ENCODE results near the gene AIG1.
A peak's percentile ranks its signal among the peaks of the same experiment; 100 is the strongest.
"Not testable (repeated sequence)": the region's sequence is repeated elsewhere in the genome, so short reads cannot be mapped to it uniquely, and the experiment has no call there.

The AIG1 gene

DNA sequence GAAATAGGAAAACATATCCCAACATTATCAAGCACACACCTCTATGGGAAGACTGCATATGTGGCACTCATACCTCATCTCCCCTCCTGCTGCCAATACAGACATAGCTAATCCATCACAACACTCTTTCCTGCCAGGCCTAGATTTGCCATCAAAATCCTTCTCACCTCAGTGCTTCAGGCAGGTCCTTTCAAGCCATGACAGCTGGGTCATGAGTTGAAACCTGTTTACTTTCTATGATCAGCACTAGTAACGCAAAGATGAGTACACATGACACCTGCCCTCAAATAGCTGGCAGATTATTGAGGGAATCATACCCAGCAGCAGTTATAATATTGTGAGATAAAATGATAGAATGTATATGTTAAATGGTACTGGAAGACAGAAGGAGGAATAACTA is 183.1 kb downstream of the AIG1 start:
- no peak for DNase-seq

DNA sequence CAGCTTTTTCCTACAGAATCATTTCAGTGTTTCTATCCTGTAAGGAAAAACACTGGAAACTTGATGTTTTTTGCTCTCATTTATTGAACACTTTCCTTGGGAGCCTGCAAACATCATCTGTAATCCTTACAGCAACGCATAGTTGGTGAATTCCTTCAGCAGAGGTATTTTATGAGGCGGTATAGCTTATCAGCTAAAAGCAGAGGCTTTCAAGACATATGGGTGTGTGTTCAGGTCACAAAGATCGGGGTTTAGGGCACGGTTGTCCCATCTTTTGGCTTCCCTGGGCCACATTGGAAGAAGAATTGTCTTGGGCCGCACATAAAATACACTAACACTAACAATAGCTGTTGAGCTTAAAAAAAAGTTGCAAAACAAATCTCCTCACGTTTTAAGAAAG is 185.0 kb downstream of the AIG1 start:
- no peak for DNase-seq

DNA sequence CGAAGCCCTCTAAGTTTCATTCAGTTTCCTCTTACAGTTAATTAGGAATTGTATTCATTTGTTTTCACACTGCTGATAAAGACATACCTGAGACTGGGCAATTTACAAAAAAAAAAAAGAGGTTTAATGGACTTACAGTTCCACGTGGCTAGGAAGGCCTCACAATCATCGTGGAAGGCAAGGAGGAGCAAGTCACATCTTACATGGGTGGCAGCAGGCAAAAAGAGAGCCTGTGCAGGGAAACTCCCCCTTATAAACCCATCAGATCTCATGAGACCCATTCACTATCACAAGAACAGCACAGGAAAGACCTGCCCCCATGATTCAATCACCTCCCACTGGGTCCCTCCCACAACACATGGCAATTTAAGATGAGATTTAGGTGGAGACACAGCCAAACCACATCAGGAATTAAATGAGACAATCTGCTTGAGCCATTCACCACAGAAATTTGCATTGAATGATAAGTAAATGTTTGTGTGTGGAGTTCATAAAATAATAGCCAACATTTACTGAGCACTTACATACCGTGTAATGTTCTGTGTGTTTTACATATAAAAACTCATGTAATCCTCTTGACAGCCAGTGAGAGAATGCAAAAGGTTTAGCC is 185.6 kb downstream of the AIG1 start:
- DNase-seq: not testable (repeated sequence)

DNA sequence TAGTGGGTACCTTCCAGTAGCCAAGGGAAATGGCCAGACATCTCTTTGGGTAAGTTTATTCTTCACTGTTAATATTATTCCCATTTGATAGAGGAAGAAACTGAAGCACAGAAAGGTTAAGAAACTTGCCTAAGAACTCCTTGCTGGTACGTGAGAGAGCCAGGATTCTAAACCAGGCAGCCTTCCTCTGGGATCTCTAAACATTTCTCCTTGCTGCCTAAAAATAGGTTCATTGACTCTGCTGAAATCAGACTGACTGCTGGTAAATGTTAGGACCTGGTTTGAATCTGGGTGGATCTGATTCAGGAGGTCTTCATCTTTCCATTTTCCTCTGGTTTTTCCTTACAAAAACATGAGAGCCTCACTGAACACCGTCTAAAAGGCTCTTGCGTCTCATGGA is 186.9 kb downstream of the AIG1 start:
- DNase-seq: no peak

DNA sequence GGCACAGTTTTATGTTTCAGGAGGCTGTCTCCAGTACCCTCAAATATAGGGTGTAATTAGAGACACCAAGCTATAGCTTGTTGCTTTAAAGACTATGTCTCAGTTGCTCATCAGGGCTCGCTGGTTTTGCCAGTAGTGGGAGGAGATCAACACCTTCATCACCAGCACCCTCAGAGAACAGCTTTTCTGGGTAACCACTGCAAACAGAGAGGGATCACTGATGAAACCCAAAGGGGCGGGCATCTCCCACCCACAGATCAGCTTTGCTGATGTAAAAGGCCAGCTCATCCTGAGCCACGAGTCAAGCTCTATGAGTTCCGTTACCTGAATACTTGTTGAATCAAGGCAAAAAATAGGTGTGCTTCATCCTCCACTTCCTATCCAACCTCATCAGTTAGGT is 187.7 kb downstream of the AIG1 start:
- no peak for DNase-seq

DNA sequence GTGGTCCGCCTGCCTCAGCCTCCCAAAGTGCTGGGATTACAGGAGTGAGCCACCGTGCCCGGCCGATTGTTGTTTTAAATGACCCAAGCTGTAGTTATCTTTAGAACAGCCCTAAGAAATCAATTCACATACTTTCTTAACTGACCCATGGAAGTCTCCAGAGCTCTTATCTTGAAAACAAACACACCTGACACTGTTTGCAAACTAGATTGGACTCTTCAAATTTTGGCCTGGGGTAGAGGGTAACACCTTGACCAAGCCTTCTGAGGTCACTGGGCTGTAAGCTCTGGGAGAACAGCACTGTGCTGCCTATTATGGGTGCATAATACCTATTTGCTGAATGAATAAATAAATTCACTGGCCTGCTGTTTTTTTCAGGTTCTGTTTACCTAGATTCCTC is 190.6 kb downstream of the AIG1 start:
- no peak for DNase-seq

DNA sequence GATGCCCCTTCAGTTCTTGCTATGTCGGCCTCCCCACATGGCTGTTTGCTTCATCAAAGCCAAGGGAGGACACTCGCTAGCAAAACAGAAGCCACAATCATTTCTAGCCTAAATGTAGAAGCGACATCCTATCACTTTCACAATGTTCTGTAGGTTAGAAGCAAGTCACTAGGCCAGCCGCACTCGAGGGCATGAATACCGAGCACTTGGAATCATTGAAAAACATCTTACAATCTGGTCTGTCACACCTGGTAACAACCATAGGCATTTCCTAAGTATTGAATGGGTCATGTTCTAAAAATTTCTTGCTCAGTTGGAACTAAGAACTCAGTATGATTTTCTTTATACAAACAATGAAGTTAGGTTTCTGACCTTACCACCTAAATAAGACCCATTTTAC is 192.3 kb downstream of the AIG1 start:
- DNase-seq: no peak

DNA sequence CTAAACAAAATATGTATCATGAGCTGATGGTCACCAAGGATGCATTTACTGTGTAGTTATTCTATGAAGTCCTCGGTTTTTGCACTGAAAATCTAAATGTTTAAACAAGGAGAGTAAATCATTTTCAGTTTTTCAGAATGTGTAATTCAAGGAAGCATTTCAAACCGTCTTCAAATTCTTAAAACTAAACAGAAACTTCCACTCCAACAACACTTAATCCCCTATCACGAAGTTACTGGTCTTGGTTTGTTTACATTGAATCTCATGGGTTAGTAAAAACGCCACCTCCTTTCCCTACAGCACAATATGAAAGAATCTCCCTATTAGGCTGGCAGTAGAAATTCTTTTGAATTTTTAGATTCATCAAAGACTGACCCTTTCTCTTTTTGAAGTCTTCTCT is 192.9 kb downstream of the AIG1 start:
- no peak for DNase-seq

DNA sequence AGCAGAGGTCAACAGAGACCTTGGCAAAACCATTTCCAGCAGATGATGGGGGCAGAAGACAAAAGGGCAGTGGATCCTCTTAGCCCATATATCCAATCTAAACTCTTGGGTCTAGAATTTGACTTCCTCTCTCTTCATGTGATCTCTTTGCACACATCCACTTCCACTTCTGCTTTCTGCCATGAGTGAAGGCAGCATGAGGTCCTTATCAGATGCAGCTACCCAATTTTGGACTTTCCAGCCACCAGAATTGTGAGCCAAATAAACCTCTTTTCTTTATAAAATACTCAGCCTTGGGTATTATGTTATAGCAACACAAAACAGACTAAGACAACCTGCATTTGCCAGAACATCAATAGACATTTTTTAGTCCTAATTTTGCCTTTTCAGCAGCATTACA is 198.3 kb downstream of the AIG1 start:
- DNase-seq: no peak

DNA sequence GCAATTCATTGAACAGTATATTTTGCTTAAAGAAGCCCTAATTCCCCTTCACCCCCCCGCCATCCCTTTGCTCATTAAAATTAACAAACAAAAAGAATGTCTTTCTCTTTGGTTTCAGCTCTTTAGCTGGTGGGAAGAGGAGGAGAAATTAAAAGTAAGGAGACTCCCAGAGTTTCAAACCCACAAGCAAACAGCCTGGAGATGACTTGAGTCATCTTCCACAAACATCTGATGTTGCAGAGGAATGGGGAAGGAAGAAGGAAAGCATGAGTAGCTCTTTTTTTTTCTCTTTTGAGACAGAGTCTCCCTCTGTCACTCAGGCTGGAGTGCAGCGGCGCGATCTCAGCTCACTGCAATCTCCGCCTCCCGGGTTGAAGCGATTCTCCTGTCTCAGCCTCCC is 200.2 kb downstream of the AIG1 start:
- DNase-seq: no peak

DNA sequence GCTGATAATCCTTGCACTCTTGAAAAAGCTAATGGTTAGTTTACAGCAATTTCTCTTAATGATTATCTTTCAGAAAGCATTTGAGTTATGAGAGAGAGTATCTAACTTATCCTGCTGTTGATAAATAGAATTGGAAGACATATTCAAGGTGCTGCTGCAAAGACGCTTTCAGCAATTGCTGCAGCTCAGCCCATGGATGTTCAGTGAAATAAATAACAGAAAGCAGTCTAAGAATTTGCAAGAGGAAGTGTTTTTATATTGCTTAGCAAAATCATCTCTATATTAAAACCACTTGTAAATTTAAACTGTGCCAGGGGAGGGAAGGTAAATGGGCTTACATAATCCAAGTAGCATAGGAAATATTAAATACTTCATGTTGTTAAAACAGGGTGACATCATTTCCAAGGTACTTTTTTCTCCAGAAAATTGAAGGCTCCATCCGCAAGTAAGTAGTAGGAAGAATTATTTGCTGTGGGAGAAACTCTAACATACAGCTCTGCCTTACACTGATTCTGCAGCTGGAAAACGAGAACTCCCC is 201.3 kb downstream of the AIG1 start:
- DNase-seq: no peak

DNA sequence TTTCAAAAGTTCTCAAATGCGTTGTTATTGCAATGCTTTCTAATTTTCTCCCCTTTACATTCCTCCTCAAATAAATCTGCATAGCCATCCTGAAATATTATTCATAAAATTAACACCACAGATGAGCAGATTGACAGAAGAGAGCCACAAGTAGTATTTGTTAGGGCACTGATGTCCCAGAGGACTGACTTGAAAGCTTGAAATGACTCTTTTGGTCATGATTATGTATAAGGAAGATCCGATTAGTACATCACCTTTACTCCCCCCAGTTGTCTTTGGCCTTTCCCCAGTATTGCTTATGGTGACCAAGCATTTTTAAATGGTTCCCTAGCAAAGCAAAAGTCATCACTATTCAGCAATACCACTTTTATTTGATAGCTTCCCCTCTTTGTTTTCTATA is 202.2 kb downstream of the AIG1 start:
- no peak for DNase-seq

DNA sequence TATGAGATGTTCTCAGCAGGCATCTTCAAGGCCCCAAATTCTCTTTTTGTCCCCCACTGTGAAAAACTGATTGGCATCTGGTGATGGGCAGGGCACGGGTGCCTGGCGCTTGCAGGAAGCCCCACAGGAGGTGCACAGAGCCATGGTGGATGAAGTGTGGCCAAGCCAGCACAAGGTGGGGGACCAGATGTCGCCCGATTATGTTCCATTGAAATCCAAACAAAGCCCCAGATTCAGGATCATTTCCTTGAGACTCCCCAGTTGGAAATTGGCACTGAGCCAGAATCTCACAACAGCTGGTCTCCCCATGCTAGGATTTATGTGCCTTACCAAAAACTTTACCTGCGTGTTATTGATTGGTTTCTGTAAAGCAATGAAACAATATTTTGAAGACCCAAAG is 203.7 kb downstream of the AIG1 start:
- no peak for DNase-seq

DNA sequence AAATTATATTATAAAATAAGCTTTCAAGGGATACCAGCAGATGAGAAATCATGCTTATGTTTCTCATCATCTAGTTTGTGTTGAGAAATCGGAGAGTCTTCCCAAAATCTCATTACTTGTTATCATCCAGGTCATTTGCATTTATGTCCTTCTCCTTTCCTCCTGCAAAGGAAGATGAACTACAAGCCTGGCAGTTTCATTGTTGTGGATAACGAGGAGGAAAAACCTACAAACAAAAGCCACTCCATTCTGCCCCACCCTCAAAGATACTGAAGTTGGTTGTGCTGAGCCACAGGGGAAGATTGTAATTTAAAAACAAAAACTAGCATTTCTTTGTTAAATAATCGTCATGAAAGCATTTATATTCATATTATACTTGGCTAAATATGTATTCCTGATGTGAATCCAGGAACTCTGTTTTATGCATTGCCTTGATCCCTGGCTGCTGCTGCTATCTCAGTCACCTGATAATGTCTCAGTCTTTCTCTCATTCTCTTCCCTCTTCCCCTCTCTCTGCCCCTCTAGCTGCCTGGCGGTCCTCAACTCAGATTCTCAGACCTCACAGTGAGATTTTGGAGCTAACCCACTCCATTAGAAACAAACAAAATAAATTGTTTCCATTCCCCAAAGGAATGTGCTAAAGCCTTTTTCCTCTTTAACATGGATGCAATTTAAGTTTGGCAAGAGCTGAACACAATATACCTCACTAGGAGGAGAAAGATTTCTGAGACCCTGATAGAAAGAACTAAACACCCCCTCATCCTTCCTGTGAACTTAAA is 204.5 kb downstream of the AIG1 start:
- no peak for DNase-seq

DNA sequence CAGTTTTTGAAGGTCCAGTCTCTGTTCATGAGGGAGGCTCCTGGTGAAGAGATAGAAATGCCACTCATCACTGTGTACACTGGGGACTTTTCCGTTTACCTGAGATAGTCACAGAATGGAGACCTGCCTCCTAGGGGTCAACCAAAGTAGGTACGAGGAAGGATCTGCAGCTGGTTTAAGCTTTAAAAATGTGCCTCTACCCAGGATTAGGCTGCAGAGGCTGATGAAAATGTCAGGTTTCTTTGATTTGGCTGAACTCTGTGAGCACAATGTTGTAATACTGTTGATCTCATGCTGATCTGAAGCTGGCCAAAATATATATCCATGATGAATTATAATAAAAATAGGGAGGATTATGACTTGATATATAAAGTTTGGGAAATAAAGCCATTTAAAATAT is 207.1 kb downstream of the AIG1 start:
- DNase-seq: no peak

DNA sequence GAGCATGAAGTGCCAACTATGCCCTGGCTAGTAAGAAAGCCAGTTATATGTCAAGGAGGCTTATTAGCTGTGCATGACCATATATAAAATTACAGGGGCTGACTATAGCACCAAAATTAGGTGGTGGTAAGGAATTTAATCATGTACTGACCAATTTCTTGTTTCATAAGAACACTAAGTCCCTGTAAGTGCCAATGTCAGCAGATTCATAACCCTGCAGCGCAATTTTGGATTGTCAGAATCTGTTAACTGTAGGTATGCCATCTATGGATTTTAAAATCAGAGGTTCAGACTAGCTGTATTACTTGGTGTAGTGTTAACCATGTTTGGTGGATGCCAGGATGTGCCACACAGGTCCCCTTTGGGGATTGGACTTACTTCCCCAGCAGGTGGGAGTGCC is 207.8 kb downstream of the AIG1 start:
- no peak for DNase-seq

DNA sequence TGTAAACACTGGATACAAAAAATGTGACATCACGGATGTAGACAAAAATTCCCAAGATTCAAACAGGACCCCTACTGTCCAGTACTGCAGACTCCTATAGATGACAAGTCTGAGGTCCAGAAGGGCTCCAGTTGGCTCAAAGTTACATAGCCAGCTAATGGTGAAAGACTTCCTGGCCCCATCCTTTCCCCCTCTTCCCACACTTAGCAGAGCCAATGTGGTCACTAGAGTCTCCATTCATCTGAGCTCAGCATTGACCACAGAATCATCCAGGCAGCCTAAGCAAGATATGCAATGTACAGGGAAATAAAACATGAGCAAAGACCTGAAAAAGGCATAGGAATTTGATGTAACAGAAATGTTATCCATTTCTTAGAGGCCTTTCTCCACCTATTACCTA is 209.3 kb downstream of the AIG1 start:
- DNase-seq: no peak

DNA sequence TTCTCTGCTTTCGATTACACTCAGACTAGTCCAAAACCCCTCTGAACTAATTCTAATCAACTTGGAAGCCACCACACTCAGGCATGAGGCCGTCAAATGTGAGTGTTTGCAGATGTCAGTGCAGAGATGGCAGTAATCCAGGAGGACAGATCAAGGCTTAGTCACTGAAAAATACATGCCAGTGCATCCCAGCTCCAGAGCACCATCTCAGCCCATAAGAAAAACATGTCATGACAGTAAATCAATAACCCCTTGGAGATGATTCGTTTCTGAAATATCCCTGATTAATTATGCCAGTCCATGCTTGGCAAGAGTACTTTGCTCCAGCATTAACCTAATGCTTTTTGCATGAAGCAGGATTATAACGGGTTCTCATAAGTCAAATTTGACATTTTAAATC is 210.3 kb downstream of the AIG1 start:
- no peak for DNase-seq

DNA sequence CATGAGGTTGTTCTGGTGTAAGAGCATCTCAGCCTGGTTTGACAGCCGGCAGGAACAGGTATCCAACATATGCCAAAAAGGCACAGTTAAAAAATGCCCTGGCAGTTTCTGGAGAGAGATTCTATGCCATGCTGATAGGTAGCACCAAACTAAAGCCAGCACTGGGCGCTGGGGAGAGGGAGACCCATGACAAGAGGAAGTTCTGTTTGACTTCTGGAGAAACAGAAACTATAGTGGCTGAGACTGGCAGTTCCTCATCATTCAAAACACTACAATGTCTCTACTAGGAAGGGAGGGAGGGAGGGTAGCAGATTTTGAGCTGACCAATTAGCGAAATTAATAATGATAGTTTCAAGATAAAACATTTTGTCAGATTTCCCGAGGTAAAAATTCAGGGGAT is 215.7 kb downstream of the AIG1 start:
- DNase-seq: peak; percentile 35

DNA sequence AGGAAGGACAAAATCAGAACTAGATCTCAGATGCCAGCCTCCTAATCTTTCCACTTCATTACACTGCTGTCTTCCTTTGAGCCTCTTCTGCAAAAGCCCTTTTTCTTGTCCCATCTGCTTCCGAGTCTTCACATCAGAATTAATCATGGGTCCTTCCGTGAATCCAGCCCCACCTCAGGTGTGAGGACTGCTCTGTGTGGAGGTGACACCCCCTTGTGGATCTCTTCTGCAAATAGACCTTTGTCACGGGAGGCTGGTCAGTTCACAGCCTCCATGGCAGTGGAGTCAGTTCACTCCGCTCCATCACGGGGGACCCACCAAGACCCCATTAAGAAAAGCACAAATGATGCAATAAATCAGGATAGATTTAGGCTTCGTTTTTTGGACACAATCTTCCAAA is 218.7 kb downstream of the AIG1 start:
- peak; percentile 10 for DNase-seq

DNA sequence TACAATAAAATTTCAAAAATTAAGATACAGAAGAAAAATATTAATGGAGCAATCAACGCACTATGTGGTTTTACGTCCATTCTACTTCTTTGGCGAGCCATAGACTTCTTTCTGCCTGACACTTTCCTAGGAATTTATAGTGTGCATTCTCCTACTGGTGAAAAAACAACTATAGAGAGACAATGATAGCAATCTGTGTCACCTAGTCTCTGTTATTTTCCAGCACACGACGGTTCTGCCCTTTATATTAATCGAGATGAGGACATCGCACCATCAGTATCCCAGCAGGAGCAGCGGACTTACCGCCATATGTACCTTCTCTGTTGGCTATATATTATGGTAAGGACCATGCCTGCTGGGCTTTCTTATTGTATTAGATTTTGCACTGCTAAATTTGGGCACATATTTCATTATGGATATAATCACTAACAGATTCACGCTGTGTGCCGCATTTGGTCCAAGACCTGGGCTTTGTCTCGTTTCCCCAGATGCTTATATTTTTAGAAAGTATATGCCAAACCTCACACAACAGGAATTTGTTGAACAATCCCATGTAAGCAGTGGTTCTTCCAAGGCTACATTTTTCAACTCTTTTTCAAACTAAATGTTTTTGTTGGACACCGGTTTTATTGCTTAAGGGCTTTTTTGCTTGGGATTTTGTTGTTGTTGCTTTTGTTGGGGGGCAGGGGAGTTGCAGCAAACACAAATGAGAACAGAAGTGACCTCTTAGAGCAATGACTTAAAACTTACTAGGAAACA is 223.4 kb downstream of the AIG1 start:
- DNase-seq: no peak

DNA sequence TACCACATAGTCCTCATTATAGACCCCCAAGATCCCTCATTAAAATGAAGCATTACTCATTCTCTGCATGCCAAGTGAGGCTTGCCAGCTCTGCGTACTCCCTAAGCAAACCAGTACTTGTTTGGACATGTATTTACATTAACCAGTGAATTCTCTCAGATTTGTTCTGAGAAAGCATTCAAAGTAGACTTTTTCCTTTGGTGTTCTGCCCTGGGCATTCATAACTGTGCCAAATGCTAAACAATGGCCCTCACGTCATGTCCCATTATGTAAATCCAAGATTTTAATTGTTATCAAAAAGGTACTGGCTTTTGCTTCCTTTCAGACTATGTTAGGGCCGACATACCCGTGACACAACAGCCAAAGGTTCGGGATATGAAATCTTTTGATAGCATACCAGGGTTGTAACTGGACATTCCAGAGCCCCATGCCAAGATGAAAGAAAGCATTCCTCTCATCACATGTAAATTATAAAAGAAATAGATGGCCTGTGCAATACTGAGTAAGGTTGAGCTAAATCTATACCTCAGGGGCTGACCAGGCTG is 225.6 kb downstream of the AIG1 start:
- no peak for DNase-seq

DNA sequence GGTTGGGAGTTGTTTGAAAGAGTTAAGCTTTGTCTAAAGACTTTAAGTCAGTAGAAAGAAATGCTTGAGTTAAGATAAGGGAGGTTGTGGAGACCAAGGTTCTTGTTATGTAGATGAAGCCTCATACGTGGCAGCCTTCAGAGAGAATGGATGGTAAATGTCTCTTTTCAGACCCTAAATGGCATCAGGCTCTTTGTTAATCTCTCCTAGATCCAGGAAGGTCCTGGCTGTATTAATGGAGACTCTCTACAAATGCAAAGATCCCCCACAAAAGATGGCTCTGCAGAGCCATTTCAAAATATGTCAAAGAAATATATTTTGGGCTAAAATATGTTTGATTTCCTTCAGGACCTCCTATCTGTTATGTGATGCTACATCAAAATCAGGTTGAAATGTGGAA is 228.2 kb downstream of the AIG1 start:
- no peak for DNase-seq

DNA sequence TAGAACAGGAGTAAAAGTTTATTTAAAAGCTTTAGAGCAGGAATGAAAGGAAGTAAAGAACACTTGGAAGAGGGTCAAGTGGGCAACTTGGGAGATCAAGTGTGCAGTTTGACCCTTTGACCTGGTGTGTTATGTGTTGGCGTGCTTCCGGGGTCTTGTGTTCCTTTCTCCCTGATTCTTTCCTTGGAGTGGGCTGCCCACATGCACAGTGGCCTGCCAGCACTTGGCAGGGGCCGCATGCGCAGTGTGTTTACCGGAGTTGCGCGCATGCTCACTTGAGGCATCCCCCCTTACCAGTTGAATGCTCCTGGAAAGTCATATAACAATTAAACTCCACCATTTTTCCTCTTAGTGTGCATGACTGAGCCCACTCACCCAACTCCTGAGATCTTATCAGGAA is 229.5 kb downstream of the AIG1 start:
- DNase-seq: no peak
